GM19043 (cell line): ENCODE measurements around the gene NSRP1.
"Not testable (repeated sequence)": the region's sequence is repeated elsewhere in the genome, so short reads cannot be mapped to it uniquely, and the experiment has no call there.

Experiments
- ATAC-seq: cut with Tn5 transposase; IDR thresholded peaks from one replicate; pipeline ENCODE4 v1.9.1; 2021; ENCODE audit warnings: low read depth; ENCODE audit not compliant: unreplicated experiment

The NSRP1 gene

GRCh38 chr17:30220414-30220813 lies 103.8 kb downstream of the NSRP1 start:
- no peak for ATAC-seq

- no peak for ATAC-seq
These were observed 104.7 kb downstream of the NSRP1 start for GRCh38 chr17:30221346-30221745.

GRCh38 chr17:30222251-30222650 lies 105.6 kb downstream of the NSRP1 start:
- ATAC-seq: no peak

- no peak for ATAC-seq
These were observed 106.1 kb downstream of the NSRP1 start for GRCh38 chr17:30222721-30223175.

- ATAC-seq: no peak
These were observed 107.9 kb downstream of the NSRP1 start for GRCh38 chr17:30224419-30224960.

- ATAC-seq: no peak
These were observed 108.5 kb downstream of the NSRP1 start for GRCh38 chr17:30225112-30225511.

GRCh38 chr17:30225919-30226553 lies 109.4 kb downstream of the NSRP1 start:
- ATAC-seq: no peak

GRCh38 chr17:30226878-30227277 lies 110.3 kb downstream of the NSRP1 start:
- no peak for ATAC-seq

GRCh38 chr17:30228011-30228410 lies 111.4 kb downstream of the NSRP1 start:
- no peak for ATAC-seq

- no peak for ATAC-seq
These were observed 112.4 kb downstream of the NSRP1 start for GRCh38 chr17:30229012-30229411.

GRCh38 chr17:30230009-30230408 lies 113.4 kb downstream of the NSRP1 start:
- ATAC-seq: not testable (repeated sequence)

GRCh38 chr17:30230596-30231125 lies 114.0 kb downstream of the NSRP1 start:
- ATAC-seq: no peak

GRCh38 chr17:30232015-30232823 lies 115.6 kb downstream of the NSRP1 start:
- ATAC-seq: no peak

- no peak for ATAC-seq
These were observed 116.3 kb downstream of the NSRP1 start for GRCh38 chr17:30232824-30233427.

GRCh38 chr17:30234296-30234695 lies 117.7 kb downstream of the NSRP1 start:
- ATAC-seq: no peak

- ATAC-seq: no peak
These were observed 118.3 kb downstream of the NSRP1 start for GRCh38 chr17:30234964-30235363.

GRCh38 chr17:30235386-30236296 lies 119.0 kb downstream of the NSRP1 start, which contains the start of gene SLC6A4:
Gene SLC6A4 (minus strand): TSS chr17:30235697. CDS start chr17:30221958, 13,739 bp downstream.
- no peak for ATAC-seq
